Breast epithelium (tissue), 4 donors: ENCODE data around the gene OR51L1. TPM values are rescaled to one million over a fixed set of nuclear protein-coding genes. Genes with fewer than 3 reads are reported as not detected.

Experiments
- DNase-seq, 2 donors: peaks; one replicate each; pipeline ENCODE4 v3.0.0-alpha.2; 2019; ENCODE audit warnings: low spot score in 2 of 2
- H3K27ac ChIP-seq, 2 donors: fragments of 200-600 bp; sonication (generic) in 1 of 2; one replicate each; pipeline ENCODE4 v1.5.1; 2016 to 2019; ENCODE audit warnings: mild to moderate bottlenecking in 1 of 2
- H3K27me3 ChIP-seq, 2 donors: fragments of 200-600 bp; sonication (generic) in 1 of 2; one replicate each; pipeline versions ENCODE4 v1.5.1 to v1.6.0; 2017 to 2019; ENCODE audit warnings: control low read depth in 1 of 2, mild to moderate bottlenecking in 1 of 2
- H3K36me3 ChIP-seq: fragments of 200-600 bp; one replicate; pipeline ENCODE4 v1.5.1; 2019
- H3K4me1 ChIP-seq, 2 donors: fragments of 200-600 bp; sonication (generic); one replicate each; pipeline ENCODE4 v1.5.1; 2016 to 2019; ENCODE audit warnings: control low read depth in 1 of 2
- H3K4me3 ChIP-seq, 3 donors: fragments of 200-600 bp; sonication (generic); 1 replicate in 2 of 3; 2 replicates in 1 of 3; pipeline ENCODE4 v1.5.1; 2016 to 2019; ENCODE audit warnings: mild to moderate bottlenecking in 3 of 3, moderate library complexity in 2 of 3
- H3K9me3 ChIP-seq, 2 donors: fragments of 200-600 bp; sonication (generic) in 1 of 2; one replicate each; pipeline ENCODE4 v1.5.1; 2016 to 2019; ENCODE audit warnings: control low read depth in 1 of 2
- CTCF ChIP-seq, 3 donors: fragments of 450-650 bp; IDR thresholded peaks; one replicate each; pipeline ENCODE4 v1.5.1; 2016 to 2017; ENCODE audit warnings: antibody characterized with exemption in 3 of 3, mild to moderate bottlenecking in 3 of 3, moderate library complexity in 3 of 3
- POLR2A ChIP-seq: fragments of 450-650 bp; IDR thresholded peaks from one replicate; pipeline ENCODE4 v1.6.1; 2016; ENCODE audit warnings: antibody characterized with exemption, mild to moderate bottlenecking, moderate library complexity
- POLR2AphosphoS5 ChIP-seq, 3 donors: sonication (generic); formaldehyde crosslinking; IDR thresholded peaks; one replicate each; pipeline ENCODE4 v1.6.1; 2017; ENCODE audit warnings: antibody characterized with exemption in 3 of 3
- intact Hi-C: fragments of 100-400 bp; cut with DNase I; formaldehyde crosslinking; loops from one replicate; pipeline ENCODE4 v1.15.1; 2023; ENCODE audit warnings: low total_unique reads
- total RNA-seq, 3 donors: library from RNA; depleted of rRNA; stranded (reverse); fragments of >200 nt; gene quantifications; one replicate each; pipeline ENCODE4 v1.1.0, GENCODE V29; 2016

OR51L1 gene
- total RNA-seq, 3 donors from 2014 or later = not detected

GRCh38 chr11:5042091-5042490, 47.4 kb downstream of the OR51L1 start:
- DNase-seq = no peak
- Histone ChIP-seq H3K27ac (no peak overlapping the region), H3K4me3 (no peak overlapping the region), H3K4me1 (no peaks in the 10 kb centered on the region), H3K27me3 (no peaks in the 10 kb centered on the region), H3K9me3 (no peaks in the 10 kb centered on the region), H3K36me3 (no peaks in the 10 kb centered on the region)
- no peak for TF ChIP-seq POLR2A
- no peak for TF ChIP-seq CTCF (IDR thresholded peaks at IDR 0.05)
- no peak for TF ChIP-seq POLR2AphosphoS5 (IDR thresholded peaks at IDR 0.05)
- intact Hi-C loops = no loop called here

GRCh38 chr11:5043380-5043779, 48.7 kb downstream of the OR51L1 start:
- no peak for TF ChIP-seq POLR2AphosphoS5 (IDR thresholded peaks at IDR 0.05)
- TF ChIP-seq CTCF (IDR thresholded peaks at IDR 0.05) = no peak
- no peak for TF ChIP-seq POLR2A
- no peak overlapping the region for H3K27ac ChIP-seq
- no peaks in the 10 kb centered on the region for H3K36me3 ChIP-seq
- DNase-seq = no peak
- no peak overlapping the region for H3K4me3 ChIP-seq
- intact Hi-C loops = no loop called here
- H3K27me3 ChIP-seq = no peaks in the 10 kb centered on the region
- H3K4me1 ChIP-seq = no peaks in the 10 kb centered on the region
- no peaks in the 10 kb centered on the region for H3K9me3 ChIP-seq

- TF ChIP-seq POLR2A = no peak
- TF ChIP-seq CTCF (IDR thresholded peaks at IDR 0.05) = no peak
- no peak for TF ChIP-seq POLR2AphosphoS5 (IDR thresholded peaks at IDR 0.05)
- H3K27me3 ChIP-seq = no peaks in the 10 kb centered on the region
- no peaks in the 10 kb centered on the region for H3K9me3 ChIP-seq
- no peak within 1 kb of the TSS for H3K27ac ChIP-seq
- no peaks in the 10 kb centered on the region for H3K4me1 ChIP-seq
- intact Hi-C loops = no loop called here
- DNase-seq = no peak
- H3K36me3 ChIP-seq = no peaks in the 10 kb centered on the region
- no peak within 1 kb of the TSS for H3K4me3 ChIP-seq
Observed at GRCh38 chr11:5046226-5046625, 51.6 kb downstream of the OR51L1 start, which contains the start of gene OR52J3. Gene OR52J3, plus strand, starts transcription at chr11:5046526. Its CDS starts 0 bp downstream, at chr11:5046526.

- Histone ChIP-seq H3K27me3 (no peaks in the 10 kb centered on the region), H3K4me1 (no peaks in the 10 kb centered on the region), H3K36me3 (no peaks in the 10 kb centered on the region), H3K9me3 (no peaks in the 10 kb centered on the region), H3K4me3 (no peak overlapping the region), H3K27ac (no peak overlapping the region)
- TF ChIP-seq POLR2A = no peak
- TF ChIP-seq CTCF (IDR thresholded peaks at IDR 0.05) = no peak
- TF ChIP-seq POLR2AphosphoS5 (IDR thresholded peaks at IDR 0.05) = no peak
- intact Hi-C loops = no loop called here
- no peak for DNase-seq
Observed at GRCh38 chr11:5046754-5047330, 52.2 kb downstream of the OR51L1 start.

Other genes with a start within 250 kb of the OR51L1 start
- gene OR51F1, start 224.9 kb upstream of the OR51L1 start, total RNA-seq = not detected
- gene OR52R1, start 190.5 kb upstream of the OR51L1 start, total RNA-seq = not detected
- gene OR51F2, start 173.5 kb upstream of the OR51L1 start, total RNA-seq = not detected
- not detected for gene OR51S1, start 145.6 kb upstream of the OR51L1 start, total RNA-seq
- not detected for gene OR51T1, start 113.0 kb upstream of the OR51L1 start, total RNA-seq
- gene OR51A7, start 91.1 kb upstream of the OR51L1 start, total RNA-seq = not detected
- not detected for gene OR51G2, start 75.5 kb upstream of the OR51L1 start, total RNA-seq
- not detected for gene OR51G1, start 70.5 kb upstream of the OR51L1 start, total RNA-seq
- not detected for gene OR51A4, start 47.2 kb upstream of the OR51L1 start, total RNA-seq
- not detected for gene OR51A2, start 39.1 kb upstream of the OR51L1 start, total RNA-seq
- gene OR52J3, start 51.7 kb downstream of the OR51L1 start, total RNA-seq = not detected
- gene OR52E2, start 64.8 kb downstream of the OR51L1 start, total RNA-seq = not detected
- not detected for gene OR52E1, start 74.7 kb downstream of the OR51L1 start, total RNA-seq
- gene OR52A5, start 143.5 kb downstream of the OR51L1 start, total RNA-seq = not detected
- not detected for gene OR52A1, start 159.9 kb downstream of the OR51L1 start, total RNA-seq
- not detected for gene OR51V1, start 205.8 kb downstream of the OR51L1 start, total RNA-seq
- gene HBB, start 232.2 kb downstream of the OR51L1 start, total RNA-seq = 100 to 1,000 TPM in 2 of 3 donors, 10 to 100 TPM in 1; 71.8 to 334 (median 143) TPM
- gene HBD, start 239.6 kb downstream of the OR51L1 start, total RNA-seq = not detected